ENCODE results near the gene KRT2.
A peak's percentile ranks its signal among the peaks of the same experiment; 100 is the strongest.

KRT2 gene

GRCh38 chr12:52636592-52637258 lies 15.3 kb downstream of the KRT2 start:
- DNase-seq = no peak

GRCh38 chr12:52636189-52636588 lies 15.8 kb downstream of the KRT2 start:
- no peak for DNase-seq

GRCh38 chr12:52634266-52635056 lies 17.6 kb downstream of the KRT2 start:
- no peak for DNase-seq

DNA sequence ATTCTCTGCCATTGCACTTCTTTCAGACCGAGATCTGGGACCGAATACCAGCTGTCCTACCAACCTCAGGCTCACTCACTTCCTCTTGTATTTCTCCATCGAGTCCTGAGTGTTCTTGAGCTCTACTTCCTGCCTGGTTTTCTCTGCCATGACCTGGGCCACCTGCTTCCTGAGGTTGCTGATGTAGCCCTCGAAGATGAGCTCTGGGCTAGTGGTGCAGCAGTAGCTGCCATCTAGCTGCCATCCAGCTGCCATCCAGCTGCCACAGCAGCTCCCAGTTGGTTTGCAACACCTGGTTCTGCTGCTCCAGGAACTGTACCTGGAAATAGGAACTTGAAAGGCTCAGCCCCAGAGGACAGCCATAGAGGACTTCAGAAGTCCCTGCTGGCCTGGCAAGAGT lies 18.6 kb downstream of the KRT2 start:
- peak; percentile 25 for DNase-seq

DNA sequence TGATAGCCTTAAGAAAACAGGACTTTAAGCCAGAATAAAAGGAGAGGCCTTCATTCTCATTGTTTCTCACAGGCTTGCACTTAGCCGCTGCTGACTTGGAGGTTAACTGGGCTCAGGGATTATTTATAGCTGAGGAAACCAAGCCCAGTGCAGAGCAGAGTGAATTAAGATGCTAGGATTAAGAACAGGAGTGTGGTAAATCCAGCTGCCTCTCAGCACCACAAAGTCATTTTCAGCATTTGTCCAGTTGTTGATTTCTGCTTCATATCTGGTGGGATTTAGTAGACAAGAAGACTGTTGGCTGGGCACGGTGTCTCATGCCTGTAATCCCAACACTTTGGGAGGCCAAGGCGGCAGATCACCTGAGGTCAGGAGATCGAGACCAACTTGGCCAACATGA lies 19.4 kb downstream of the KRT2 start:
- no peak for DNase-seq

GRCh38 chr12:52631676-52632459 lies 20.1 kb downstream of the KRT2 start:
- DNase-seq = no peak

- DNase-seq = no peak
Observed at GRCh38 chr12:52631264-52631663, 20.7 kb downstream of the KRT2 start.

- no peak for DNase-seq
Observed at GRCh38 chr12:52630599-52631200, 21.3 kb downstream of the KRT2 start.

DNA sequence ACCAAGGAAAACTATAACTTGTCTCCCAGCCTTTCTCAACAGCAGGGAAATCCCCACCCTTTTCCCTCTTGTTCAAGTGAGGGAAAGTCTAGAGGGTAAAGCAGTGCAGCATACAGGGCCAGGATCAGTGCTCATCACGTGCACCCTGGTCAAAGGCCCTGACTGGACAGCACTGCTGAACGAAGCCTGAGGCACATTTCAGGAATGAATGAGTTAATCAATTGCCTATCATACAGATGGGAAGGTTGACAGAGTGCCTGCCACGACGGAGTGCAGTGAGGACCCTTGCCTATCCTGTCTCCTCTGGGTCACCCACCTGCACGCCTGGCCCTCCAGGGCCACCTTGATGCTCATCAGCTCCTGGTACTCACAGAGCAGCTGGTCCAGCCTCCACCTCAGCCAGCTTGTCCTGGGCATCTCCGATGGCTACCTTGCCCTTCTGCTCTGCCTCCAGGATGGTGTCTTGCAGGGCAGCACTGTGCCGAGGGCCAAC lies 22.0 kb downstream of the KRT2 start:
- DNase-seq = no peak

- DNase-seq = no peak
Observed at GRCh38 chr12:52629281-52630007, 22.6 kb downstream of the KRT2 start.

DNA sequence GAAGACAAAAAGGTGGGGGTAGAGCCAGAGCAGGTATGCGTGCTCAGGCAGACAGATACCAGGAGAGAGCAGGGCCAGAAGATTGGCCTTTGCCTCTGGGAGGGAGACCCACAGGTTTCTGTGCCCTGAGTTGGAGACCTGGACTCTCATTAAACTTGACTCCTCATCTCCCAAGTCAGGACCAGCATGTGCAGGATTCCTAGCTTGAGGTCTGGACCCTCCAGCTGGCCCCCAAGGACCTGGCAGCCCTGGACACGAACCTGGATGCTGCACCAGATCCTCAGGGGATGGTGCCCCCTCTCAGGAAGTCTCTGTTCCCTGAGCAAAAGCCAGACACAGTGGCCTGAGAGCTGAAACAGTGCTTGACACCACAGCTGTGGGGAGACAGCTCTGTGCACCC lies 23.2 kb downstream of the KRT2 start:
- DNase-seq = no peak

DNA sequence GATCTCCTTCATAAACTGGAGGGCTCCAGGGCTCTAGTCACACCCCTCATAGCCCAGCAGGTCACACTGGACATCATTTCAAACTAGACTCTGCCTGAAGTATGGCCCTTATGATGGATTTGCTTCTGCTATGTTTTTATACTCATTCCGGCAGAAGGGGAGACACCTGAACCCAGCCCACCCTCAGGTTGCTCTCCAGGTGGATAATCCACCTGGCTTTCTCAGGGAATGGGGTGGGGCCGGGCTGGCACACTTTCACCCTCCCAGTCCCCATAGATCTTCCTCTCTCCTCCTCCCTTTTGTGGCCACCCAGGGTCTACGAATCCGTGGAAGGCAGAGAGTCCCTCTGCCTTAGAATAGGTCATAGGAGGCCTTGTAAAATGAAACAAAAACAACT lies 23.9 kb downstream of the KRT2 start:
- no peak for DNase-seq

DNA sequence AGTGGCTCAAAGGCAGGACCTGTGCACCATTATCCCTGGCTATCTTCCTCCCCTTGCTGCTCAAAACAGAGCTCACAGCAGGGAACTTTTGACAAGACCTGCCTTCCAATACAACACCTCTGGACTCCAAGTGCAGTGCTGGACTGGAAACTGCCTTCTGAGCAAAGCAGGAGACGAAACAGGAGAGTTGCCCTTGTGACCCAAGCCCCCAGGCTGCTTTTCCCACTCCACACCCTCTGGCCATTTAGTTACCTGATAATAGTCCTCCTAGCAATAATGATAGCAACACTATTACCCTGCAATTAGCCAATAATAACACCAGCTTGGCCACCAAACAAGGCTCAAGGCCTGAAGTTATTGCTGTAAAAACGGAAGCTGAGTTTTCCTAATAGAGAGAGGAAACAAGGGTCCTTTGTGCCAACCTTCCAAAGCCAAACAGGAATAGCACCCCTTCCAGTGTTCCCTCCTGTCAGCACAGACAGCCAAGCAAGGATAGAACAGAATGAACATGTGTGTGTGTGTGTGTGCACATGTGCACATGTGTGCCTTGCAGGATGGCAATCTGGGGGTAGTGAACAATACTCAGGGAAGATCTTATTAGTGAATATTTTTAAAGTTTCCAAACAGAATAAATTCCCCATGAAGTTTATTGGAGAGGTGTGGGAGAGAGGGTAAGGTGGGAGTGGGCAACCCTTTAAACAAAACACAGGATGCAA lies 24.5 kb downstream of the KRT2 start:
- DNase-seq = no peak

DNA sequence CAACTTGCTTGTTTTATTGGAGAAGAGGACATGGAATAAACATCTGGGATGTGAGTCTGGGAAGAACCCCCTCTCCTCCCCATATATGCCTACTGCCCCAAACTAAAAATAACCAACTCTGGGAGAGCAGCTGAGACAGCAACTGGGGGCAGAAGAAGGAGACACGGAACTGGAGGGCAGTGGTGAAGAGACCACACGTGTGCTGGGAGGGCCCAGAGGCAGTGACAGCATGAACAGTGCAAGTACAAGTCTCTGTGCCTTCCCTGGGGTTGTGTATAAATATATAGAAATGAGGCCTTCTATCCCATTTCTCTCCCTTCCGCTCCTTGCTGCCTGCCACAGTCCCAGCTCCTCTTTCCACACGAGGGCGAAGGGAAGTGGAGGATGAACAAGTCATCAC lies 29.7 kb downstream of the KRT2 start:
- DNase-seq = no peak

- DNase-seq = no peak
Observed at GRCh38 chr12:52618866-52619265, 33.1 kb downstream of the KRT2 start.

DNA sequence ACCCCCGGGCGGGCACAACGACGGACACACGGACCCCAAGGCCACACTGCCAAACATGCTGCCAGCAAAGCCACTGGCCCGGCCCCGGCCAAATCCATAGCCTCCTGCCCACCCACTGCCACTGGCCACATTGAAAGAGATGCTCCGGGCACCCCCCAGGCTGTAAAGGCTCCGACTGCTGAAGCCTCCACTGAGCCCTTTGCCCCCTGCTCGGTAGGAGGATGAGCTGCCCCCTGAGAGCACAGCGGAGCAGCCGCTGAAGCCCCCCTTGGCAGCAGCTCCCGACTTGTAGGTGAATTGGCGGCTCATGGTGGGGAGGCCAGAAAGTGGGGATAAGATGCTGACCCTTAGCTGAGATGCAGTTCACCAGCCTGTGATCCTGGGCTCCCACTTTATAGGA lies 33.8 kb downstream of the KRT2 start, which contains the start of gene KRT73:
KRT73 (minus strand) TSS at position 344 of the 400 bp plus-strand sequence; CDS start at position 309, 35 bp downstream.
- no peak for DNase-seq

DNA sequence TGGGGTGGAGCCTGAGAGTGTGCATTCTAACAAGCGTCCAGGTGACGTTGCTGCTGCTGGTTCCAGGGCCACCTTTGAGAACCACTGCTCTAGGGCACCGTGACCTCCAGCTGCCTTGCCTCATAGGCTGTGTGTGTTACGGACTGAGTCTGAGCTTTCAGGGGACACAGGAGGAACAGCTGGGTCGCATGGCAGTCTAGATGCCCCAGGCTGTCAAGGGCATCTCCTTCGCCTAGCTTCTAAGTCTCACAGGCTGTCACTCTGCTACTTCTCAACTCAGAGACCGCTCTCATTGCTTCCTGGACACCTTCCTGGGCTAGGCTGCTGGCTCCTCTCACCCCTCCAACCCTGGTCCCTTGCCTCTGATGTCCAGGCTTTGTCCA lies 34.6 kb downstream of the KRT2 start:
- DNase-seq = no peak

- DNase-seq = no peak
Observed at GRCh38 chr12:52616680-52617402, 35.2 kb downstream of the KRT2 start.

- no peak for DNase-seq
Observed at GRCh38 chr12:52615912-52616311, 36.1 kb downstream of the KRT2 start.

- DNase-seq = no peak
Observed at GRCh38 chr12:52615208-52615868, 36.7 kb downstream of the KRT2 start.
